ENCODE results near the gene CHCHD10. TPM values are rescaled to one million over a fixed set of nuclear protein-coding genes. Genes with fewer than 3 reads are reported as not detected.

Gene CHCHD10
- total and polyA plus RNA-seq, 10 of the 15 experiments (the other 5 are each of a cell fraction or from before 2014, with no cell fraction given): 13.2 to 241 (median 128) TPM

- TF ChIP-seq BHLHE40 (IDR thresholded peaks at IDR 0.05; ENCODE audit: borderline replicate concordance in 1 of 2, low read depth in 2 of 2, low read length in 1 of 2) (peak in 1 of 2 experiments; percentile 41; a peak in 1 of 4 replicates), LARP7 (IDR thresholded peaks at IDR 0.05) (peak; percentile 33), NR2C2 (IDR thresholded peaks at IDR 0.05; ENCODE audit: borderline replicate concordance, control insufficient read depth, insufficient read length, low read depth) (no peak), BACH1 (IDR thresholded peaks at IDR 0.05; ENCODE audit: borderline replicate concordance) (0 out of 2 replicates have a peak, but pooled peaks have one; percentile 50), SREBF2 (IDR thresholded peaks at IDR 0.05; ENCODE audit: low read length) (no peak), CUX1 (IDR thresholded peaks at IDR 0.05; ENCODE audit: insufficient replicate concordance, low read depth, low read length) (no peak), EGR1 (IDR thresholded peaks at IDR 0.05; ENCODE audit: borderline replicate concordance in 1 of 2, low read depth in 2 of 2, low read length in 2 of 2) (0 out of 3 replicates have a peak, but pooled peaks of 1 of the 2 experiments have one; percentile 49), POLR2AphosphoS5 (IDR thresholded peaks at IDR 0.05; ENCODE audit: low read length) (peak; percentile 86), IKZF2 (IDR thresholded peaks at IDR 0.05) (peak; percentile 49 to 61; a peak in 2 of 4 replicates), ZBTB4 (CRISPR knock-in tag; IDR thresholded peaks at IDR 0.05) (no peak), GATAD2B (conservative IDR thresholded peaks at IDR 0.05; ENCODE audit: low read depth) (peak; percentile 90), FOXK2 (IDR thresholded peaks at IDR 0.05) (no peak), NFYB (IDR thresholded peaks at IDR 0.05; ENCODE audit: insufficient read depth, low read depth, low read length) (no peak), SMC3 (IDR thresholded peaks at IDR 0.05; ENCODE audit: borderline replicate concordance, low read length) (peak; percentile 72; the same call in 1 of the 2 replicates), ETV6 (conservative IDR thresholded peaks at IDR 0.05 in 1 of 2, IDR thresholded peaks at IDR 0.05 in 1 of 2; ENCODE audit: borderline replicate concordance in 1 of 2, low read depth in 1 of 2) (no peak), TCF7 (IDR thresholded peaks at IDR 0.05; ENCODE audit: borderline replicate concordance) (no peak), TAF1 (IDR thresholded peaks at IDR 0.05; ENCODE audit: borderline replicate concordance, low read depth, low read length) (peak; percentile 79), USF1 (IDR thresholded peaks at IDR 0.05; ENCODE audit: borderline replicate concordance, extremely low read length, insufficient read depth, low read depth, low read length) (peak; percentile 28), SIX5 (IDR thresholded peaks at IDR 0.05; ENCODE audit: low read depth, low read length, severe bottlenecking) (no peak)
These were observed at the start of gene CHCHD10 (continued) for GRCh38 chr22:23767673-23768548.

Measured in GM12878 (cell line).